Smooth muscle cell (in vitro differentiated cells): Measurements from ENCODE around the gene MRGPRG. TPM values are rescaled to one million over a fixed set of nuclear protein-coding genes. Genes with fewer than 3 reads are reported as not detected.

ENCODE experiments used
- DNase-seq: peaks from one replicate; lab custom pipeline; 2025; ENCODE audit not compliant: unreplicated experiment; lab: John Stamatoyannopoulos, UW
- H2AFZ ChIP-seq: fragments of 200-600 bp; sonication (generic); 2 replicates; pipeline ENCODE4 v1.6.0; 2016; ENCODE audit warnings: antibody characterized with exemption, low read depth, mild to moderate bottlenecking
- H3F3A ChIP-seq: fragments of 200-600 bp; sonication (generic); 2 replicates; pipeline ENCODE4 v1.6.0; 2017; ENCODE audit warnings: antibody characterized with exemption, low read depth
- H3K27ac ChIP-seq: fragments of 200-600 bp; sonication (generic); 2 replicates; pipeline ENCODE4 v1.5.1; 2016; ENCODE audit warnings: low read depth, mild to moderate bottlenecking
- H3K27me3 ChIP-seq: fragments of 200-600 bp; sonication (generic); 2 replicates; pipeline ENCODE4 v1.6.1; 2016; ENCODE audit warnings: low read depth, mild to moderate bottlenecking
- H3K36me3 ChIP-seq: fragments of 200-600 bp; sonication (generic); 2 replicates; pipeline ENCODE4 v1.5.1; 2016; ENCODE audit warnings: low read depth
- H3K4me1 ChIP-seq: fragments of 200-600 bp; sonication (generic); 2 replicates; pipeline ENCODE4 v1.5.1; 2016; ENCODE audit warnings: low read depth
- H3K4me2 ChIP-seq: fragments of 200-600 bp; sonication (generic); 2 replicates; pipeline ENCODE4 v1.6.0; 2016; ENCODE audit warnings: mild to moderate bottlenecking
- H3K4me3 ChIP-seq: fragments of 200-600 bp; sonication (generic); 2 replicates; pipeline ENCODE4 v1.5.1; 2016; ENCODE audit warnings: mild to moderate bottlenecking
- H3K79me2 ChIP-seq: fragments of 200-600 bp; sonication (generic); 2 replicates; pipeline ENCODE4 v1.6.0; 2016; ENCODE audit warnings: low read depth, mild to moderate bottlenecking
- H3K9ac ChIP-seq: fragments of 200-600 bp; sonication (generic); 2 replicates; pipeline ENCODE4 v1.6.0; 2016; ENCODE audit warnings: low read depth
- H3K9me3 ChIP-seq: fragments of 200-600 bp; sonication (generic); replicated peaks from 2 replicates; pipeline ENCODE4 v1.5.1; 2016; ENCODE audit warnings: low read depth
- H4K20me1 ChIP-seq: fragments of 200-600 bp; sonication (generic); 2 replicates; pipeline ENCODE4 v1.6.0; 2016; ENCODE audit warnings: low read depth
- CTCF ChIP-seq: fragments of 200-600 bp; sonication (generic); IDR thresholded peaks from 2 replicates; pipeline ENCODE4 v1.5.1; 2017; ENCODE audit warnings: borderline replicate concordance, mild to moderate bottlenecking, antibody characterized with exemption; ENCODE audit not compliant: insufficient read depth, poor library complexity, severe bottlenecking
- WGBS: methylation state at CpG from one replicate; pipeline ENCODE4 v1.1.7; 2016; ENCODE audit warnings: low lambda C conversion rate; 5-methylcytosine and 5-hydroxymethylcytosine counted together
- polyA plus RNA-seq: library from polyadenylated mRNA; unstranded; fragments of >200 nt; fragmentation: Nextera tagmentation; extraction: Ambion mirVana; gene quantifications from 2 replicates; pipeline ENCODE4 v1.2.1, GENCODE V29; 2016
- total RNA-seq: library from RNA; depleted of rRNA; stranded (reverse); fragments of >200 nt; gene quantifications from 2 replicates; pipeline ENCODE4 v1.2.3, GENCODE V29; 2014

The MRGPRG gene
- total and polyA plus RNA-seq, 2 experiments from 2014 or later, result not detected

DNA sequence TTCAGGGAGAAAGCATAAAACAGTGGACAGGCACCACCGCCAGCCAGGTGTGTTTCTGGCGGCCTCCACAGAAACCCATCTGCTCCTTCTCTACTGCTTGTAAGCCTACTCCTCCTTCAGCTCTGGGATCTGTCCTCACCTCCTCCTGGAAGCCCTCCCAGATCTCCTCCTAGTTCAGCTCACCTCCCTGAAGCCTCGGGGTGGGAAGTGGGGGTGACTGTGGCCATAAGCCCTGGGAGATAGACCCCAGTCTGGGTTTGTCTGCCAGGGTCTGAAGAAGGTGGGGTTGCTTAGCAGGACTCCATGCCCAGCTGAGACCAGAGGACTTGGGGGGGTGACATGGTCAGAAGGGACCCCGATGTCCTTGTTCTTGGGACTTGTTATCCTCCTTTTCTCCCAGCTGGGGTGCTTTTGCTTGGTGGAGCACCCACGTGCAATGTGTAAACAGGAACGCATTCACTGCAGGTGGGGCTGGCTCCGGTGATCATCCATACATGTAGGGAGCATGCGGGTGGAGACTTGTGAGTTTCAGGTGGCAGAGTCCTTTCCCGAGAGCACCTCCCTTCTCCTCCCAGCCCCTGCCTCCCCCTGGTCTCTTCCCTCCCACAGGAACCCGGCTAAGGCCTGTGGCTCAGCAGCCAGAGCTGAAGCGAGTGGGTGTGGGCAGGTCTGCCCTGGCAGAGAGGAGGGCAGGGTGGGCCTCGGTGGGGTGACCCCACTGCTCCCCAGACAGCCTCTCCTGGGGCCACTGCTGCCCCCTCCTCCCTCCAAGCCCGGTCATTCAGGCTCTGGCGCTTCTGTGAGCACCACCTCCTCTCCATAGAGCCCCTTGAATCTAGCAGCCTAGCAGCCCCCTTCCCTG lies 25.9 kb downstream of the MRGPRG start:
- no peak for TF ChIP-seq CTCF
- Histone ChIP-seq H3K79me2 (no peaks in the 10 kb centered on the region), H3K4me3 (no peak overlapping the region), H3K36me3 (no peaks in the 10 kb centered on the region), H2AFZ (no peak overlapping the region), H4K20me1 (no peaks in the 10 kb centered on the region), H3K9me3 (no peaks in the 10 kb centered on the region), H3K27me3 (no peaks in the 10 kb centered on the region), H3K4me1 (peaks cover 11% of the 10 kb centered on the region), H3K9ac (no peak overlapping the region), H3F3A (no peaks in the 10 kb centered on the region), H3K27ac (no peak overlapping the region), H3K4me2 (no peak overlapping the region)
- no peak for DNase-seq
- WGBS, result 98% methylated on average over 11 of the region's 14 CpGs

DNA sequence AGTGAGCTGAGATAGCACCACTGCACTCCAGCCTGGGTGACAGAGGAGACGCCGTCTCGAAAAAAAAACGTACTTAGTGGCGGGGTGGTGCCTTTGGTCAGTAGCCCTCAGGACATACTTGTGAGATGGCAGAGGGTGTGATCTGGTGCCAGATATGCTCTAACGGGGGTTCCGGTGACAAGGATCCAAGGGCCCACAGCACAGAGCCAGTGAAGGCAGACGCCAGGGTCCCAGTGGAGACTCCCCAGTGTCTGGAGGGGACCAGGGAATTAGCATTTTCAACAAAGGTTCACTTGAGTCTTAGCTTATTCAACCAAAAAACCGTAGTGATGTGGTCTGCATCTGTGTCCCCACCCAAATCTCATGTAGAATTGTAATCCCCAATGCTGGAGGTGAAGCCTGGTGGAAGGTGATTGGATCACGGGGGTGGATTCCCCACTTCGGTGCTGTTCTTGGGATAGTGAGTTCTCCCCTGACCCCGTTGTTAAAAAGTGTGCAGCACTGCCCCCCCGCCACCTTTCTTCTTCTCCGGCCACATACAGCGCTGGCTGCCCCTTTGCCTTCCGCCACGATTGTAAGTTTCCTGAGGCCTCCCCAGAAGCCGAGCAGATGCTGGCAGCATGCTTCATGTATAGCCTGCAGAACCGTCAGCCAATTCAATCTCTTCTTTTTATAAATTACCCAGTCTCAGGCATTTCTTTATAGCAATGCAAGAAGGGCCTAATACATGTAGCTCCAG lies 26.9 kb downstream of the MRGPRG start:
- 83% methylated on average over 19 of the region's 19 CpGs for WGBS
- H3K4me1 ChIP-seq, result peaks cover 11% of the 10 kb centered on the region
- DNase-seq, result no peak
- H3K4me2 ChIP-seq, result no peak overlapping the region
- no peak overlapping the region for H3K9ac ChIP-seq
- no peak overlapping the region for H3K27ac ChIP-seq
- no peaks in the 10 kb centered on the region for H3K9me3 ChIP-seq
- no peak overlapping the region for H2AFZ ChIP-seq
- H3K79me2 ChIP-seq, result no peaks in the 10 kb centered on the region
- no peak overlapping the region for H3K4me3 ChIP-seq
- no peaks in the 10 kb centered on the region for H3K27me3 ChIP-seq
- H3F3A ChIP-seq, result no peaks in the 10 kb centered on the region
- H3K36me3 ChIP-seq, result no peaks in the 10 kb centered on the region
- no peaks in the 10 kb centered on the region for H4K20me1 ChIP-seq
- no peak for TF ChIP-seq CTCF

DNA sequence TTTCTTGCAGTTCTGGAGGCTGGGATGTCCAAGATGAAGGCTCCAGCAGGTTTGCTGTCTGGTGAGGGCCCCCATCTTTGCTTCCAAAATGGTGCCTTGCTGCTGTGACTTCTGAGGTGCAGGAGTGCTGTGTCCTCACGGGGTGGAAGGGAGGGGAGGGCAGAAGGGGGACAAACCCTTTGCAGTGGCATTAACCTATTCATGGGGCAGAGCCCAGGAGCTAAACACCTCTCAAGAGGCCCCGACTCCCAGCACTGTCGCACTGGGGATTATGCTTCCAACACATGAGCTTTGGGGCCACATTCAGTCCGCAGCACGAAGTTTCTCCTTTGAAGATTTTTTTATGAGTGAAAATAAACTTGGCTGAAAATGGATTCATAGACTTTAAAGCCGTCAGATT lies 28.0 kb downstream of the MRGPRG start:
- H3K4me3 ChIP-seq, result no peak overlapping the region
- WGBS, result 87% methylated on average over 6 of the region's 6 CpGs
- no peak for DNase-seq
- peaks cover 11% of the 10 kb centered on the region for H3K4me1 ChIP-seq
- H3K79me2 ChIP-seq, result no peaks in the 10 kb centered on the region
- H3K27me3 ChIP-seq, result no peaks in the 10 kb centered on the region
- H4K20me1 ChIP-seq, result no peaks in the 10 kb centered on the region
- no peaks in the 10 kb centered on the region for H3K9me3 ChIP-seq
- no peaks in the 10 kb centered on the region for H3F3A ChIP-seq
- H3K9ac ChIP-seq, result no peak overlapping the region
- H3K36me3 ChIP-seq, result no peaks in the 10 kb centered on the region
- H2AFZ ChIP-seq, result no peak overlapping the region
- no peak for TF ChIP-seq CTCF
- no peak overlapping the region for H3K4me2 ChIP-seq
- no peak overlapping the region for H3K27ac ChIP-seq
